Measurements from ENCODE around the gene TRIM46. TPM values are rescaled to one million over a fixed set of nuclear protein-coding genes. Genes with fewer than 3 reads are reported as not detected.

The TRIM46 gene
- total RNA-seq, 1 experiment from 2014 or later, result 0.21 TPM

DNA sequence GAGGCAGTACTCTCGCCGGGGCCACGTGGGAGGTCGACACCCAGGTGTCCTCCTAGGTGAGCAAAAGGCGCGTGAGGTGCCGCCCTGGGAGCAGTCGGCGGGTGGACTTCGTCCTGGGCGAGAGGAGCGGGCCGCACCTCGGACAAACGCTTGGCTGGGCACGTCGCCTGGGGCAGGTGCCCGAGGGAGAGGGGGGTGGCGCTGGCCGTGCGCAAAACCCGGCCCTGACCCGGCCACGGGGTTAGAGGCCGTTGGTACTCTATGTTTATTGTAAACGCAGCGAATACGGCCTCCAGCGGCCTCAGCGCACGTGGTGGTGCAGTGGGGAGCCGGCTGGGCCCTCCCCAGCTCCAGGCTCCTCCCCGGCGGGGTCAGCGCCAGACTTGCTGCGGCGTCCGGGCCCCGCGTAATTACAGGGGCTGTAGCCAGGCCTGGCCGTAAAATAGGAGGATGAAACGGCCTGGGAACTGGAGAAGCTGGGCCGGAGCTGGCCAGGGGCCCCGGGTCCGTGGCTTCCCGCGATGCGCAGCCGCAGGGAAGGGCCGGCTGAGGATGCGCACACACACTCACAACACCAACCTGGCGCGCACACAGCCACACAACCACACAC, 47.6 kb upstream of the TRIM46 start:
- Mint-ChIP-seq H3K27ac (ENCODE audit: low read depth, unreplicated experiment) (peak overlapping the region; percentile 90), H3K4me3 (ENCODE audit: unreplicated experiment) (peak overlapping the region; percentile 100), H3K9me3 (ENCODE audit: unreplicated experiment) (no peaks in the 10 kb centered on the region), H3K27me3 (ENCODE audit: insufficient read depth, unreplicated experiment) (no peaks in the 10 kb centered on the region), H3K36me3 (ENCODE audit: insufficient read depth, unreplicated experiment) (peaks cover 37% of the 10 kb centered on the region), H3K4me1 (ENCODE audit: insufficient read depth, unreplicated experiment) (peaks cover 50% of the 10 kb centered on the region)
- intact Hi-C loops (cut with micrococcal nuclease), result no loop called here
- ChIA-PET POLR2A (interaction anchor here (0.6 to 11.9 kb wide), 25 partner anchors 10 to 1345 kb away, joined by 3 to 238 read pairs (median 6); partner anchors contain the start of genes ADAM15, DPM3, JTB and KRTCAP2), CTCF (interaction anchor here (0.6 to 6.7 kb wide), 18 partner anchors 9 to 495 kb away, joined by 3 to 58 read pairs (median 5); partner anchors contain the start of genes ADAM15, DPM3, KRTCAP2 and SLC50A1)
- TF ChIP-seq, protein P1, sequence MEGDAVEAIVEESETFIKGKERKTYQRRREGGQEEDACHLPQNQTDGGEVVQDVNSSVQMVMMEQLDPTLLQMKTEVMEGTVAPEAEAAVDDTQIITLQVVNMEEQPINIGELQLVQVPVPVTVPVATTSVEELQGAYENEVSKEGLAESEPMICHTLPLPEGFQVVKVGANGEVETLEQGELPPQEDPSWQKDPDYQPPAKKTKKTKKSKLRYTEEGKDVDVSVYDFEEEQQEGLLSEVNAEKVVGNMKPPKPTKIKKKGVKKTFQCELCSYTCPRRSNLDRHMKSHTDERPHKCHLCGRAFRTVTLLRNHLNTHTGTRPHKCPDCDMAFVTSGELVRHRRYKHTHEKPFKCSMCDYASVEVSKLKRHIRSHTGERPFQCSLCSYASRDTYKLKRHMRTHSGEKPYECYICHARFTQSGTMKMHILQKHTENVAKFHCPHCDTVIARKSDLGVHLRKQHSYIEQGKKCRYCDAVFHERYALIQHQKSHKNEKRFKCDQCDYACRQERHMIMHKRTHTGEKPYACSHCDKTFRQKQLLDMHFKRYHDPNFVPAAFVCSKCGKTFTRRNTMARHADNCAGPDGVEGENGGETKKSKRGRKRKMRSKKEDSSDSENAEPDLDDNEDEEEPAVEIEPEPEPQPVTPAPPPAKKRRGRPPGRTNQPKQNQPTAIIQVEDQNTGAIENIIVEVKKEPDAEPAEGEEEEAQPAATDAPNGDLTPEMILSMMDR (IDR thresholded peaks at IDR 0.05; ENCODE audit: unreplicated experiment), result no peak
- DNase-seq (ENCODE audit: unreplicated experiment), result peak; percentile 71
- BruUV-seq (replicated peaks), result no TSS peak

DNA sequence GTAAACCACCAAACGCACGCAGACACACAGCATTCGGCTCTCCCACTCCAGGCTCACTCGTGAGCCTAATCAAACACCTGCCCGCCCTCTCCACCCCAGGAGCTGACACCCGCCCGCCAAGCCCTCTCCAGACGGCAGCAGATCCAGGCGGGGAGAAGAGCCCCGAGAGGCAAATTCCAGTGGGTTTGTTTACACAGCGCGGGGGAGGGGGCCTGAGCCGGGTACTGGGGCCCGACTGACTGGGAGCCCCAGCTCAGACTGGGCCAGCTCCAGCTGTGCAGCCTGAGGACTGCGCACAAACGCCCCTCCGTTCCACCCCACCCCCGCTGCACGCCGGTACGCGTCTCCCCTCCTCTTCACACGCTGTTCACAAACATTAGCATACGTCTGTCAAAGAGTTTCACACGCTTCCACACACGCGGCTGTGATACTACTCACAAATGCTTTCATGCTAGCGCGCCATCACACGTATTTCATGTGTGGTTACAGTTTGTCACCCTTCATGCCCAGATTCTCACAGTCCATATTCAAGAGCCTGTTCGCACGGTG, 47.0 kb upstream of the TRIM46 start:
- peak; percentile 75 for DNase-seq (ENCODE audit: unreplicated experiment)
- POLR2A ChIA-PET, result interaction anchor here (0.6 to 11.9 kb wide), 17 partner anchors 10 to 1149 kb away, joined by 3 to 238 read pairs (median 6); partner anchors contain the start of genes ADAM15, DPM3, JTB and KRTCAP2
- Mint-ChIP-seq H3K9me3 (ENCODE audit: unreplicated experiment) (no peaks in the 10 kb centered on the region), H3K36me3 (ENCODE audit: insufficient read depth, unreplicated experiment) (peaks cover 43% of the 10 kb centered on the region), H3K4me1 (ENCODE audit: insufficient read depth, unreplicated experiment) (peaks cover 56% of the 10 kb centered on the region), H3K27me3 (ENCODE audit: insufficient read depth, unreplicated experiment) (no peaks in the 10 kb centered on the region), H3K4me3 (ENCODE audit: unreplicated experiment) (peak overlapping the region; percentile 100), H3K27ac (ENCODE audit: low read depth, unreplicated experiment) (peak overlapping the region; percentile 90)
- intact Hi-C loops (cut with micrococcal nuclease), result loop anchor here (1.0 kb wide), 1 partner anchor 41 kb away; no protein-coding TSS in a partner anchor
- BruUV-seq (replicated peaks), result TSS peak; percentile 15
- CTCF ChIA-PET, result interaction anchor here (0.6 to 6.7 kb wide), 10 partner anchors 8 to 73 kb away, joined by 3 to 58 read pairs (median 8); partner anchors contain the start of genes KRTCAP2 and SLC50A1
- TF ChIP-seq, protein P1 (IDR thresholded peaks at IDR 0.05; ENCODE audit: unreplicated experiment), result no peak

GRCh38 chr1:155127105-155127966, 46.3 kb upstream of the TRIM46 start, which contains the start of gene EFNA1:
TSS of gene EFNA1 (plus strand) at chr1:155127876. CDS start at chr1:155127978, 102 bp downstream.
- Mint-ChIP-seq H3K27ac (ENCODE audit: low read depth, unreplicated experiment) (peak within 1 kb of the TSS; percentile 90), H3K4me1 (ENCODE audit: insufficient read depth, unreplicated experiment) (peaks cover 60% of the 10 kb centered on the region), H3K4me3 (ENCODE audit: unreplicated experiment) (peak within 1 kb of the TSS; percentile 100), H3K36me3 (ENCODE audit: insufficient read depth, unreplicated experiment) (peaks cover 50% of the 10 kb centered on the region), H3K27me3 (ENCODE audit: insufficient read depth, unreplicated experiment) (no peaks in the 10 kb centered on the region), H3K9me3 (ENCODE audit: unreplicated experiment) (no peaks in the 10 kb centered on the region)
- POLR2A ChIA-PET, result interaction anchor here (0.7 to 11.9 kb wide), 14 partner anchors 10 to 190 kb away, joined by 3 to 238 read pairs (median 7); partner anchors contain the start of genes CKS1B, DPM3, KRTCAP2 and PMVK
- TF ChIP-seq, protein P1 (IDR thresholded peaks at IDR 0.05; ENCODE audit: unreplicated experiment), result no peak
- BruUV-seq (replicated peaks), result no TSS peak
- CTCF ChIA-PET, result interaction anchor here (0.6 to 14.0 kb wide), 10 partner anchors 10 to 305 kb away, joined by 3 to 161 read pairs (median 28); partner anchors contain the start of gene KRTCAP2
- intact Hi-C loops (cut with micrococcal nuclease), result loop anchor here (1.0 kb wide), 1 partner anchor 40 kb away; no protein-coding TSS in a partner anchor
- DNase-seq (ENCODE audit: unreplicated experiment), result peak; percentile 99
